Right lung (tissue), 5 donors: ENCODE data around the gene TBL1X. TPM values are rescaled to one million over a fixed set of nuclear protein-coding genes. Genes with fewer than 3 reads are reported as not detected.

Experiments used
- DNase-seq, 2 donors: peaks; one replicate each; pipeline ENCODE4 v3.0.0-alpha.2; 2013
- polyA plus RNA-seq, 5 donors: library from polyadenylated mRNA; unstranded; fragments of 120-200 nt; gene quantifications; one replicate each; pipeline versions ENCODE4 v1.2.1 to v1.2.3, GENCODE V29; 2013; ENCODE audit warnings: inconsistent platforms in 1 of 5, low replicate concordance in 1 of 5; ENCODE audit not compliant: insufficient read length in 5 of 5, insufficient read depth in 1 of 5

TBL1X gene
- polyA plus RNA-seq, 5 donors, result 18.0 to 23.6 (median 19.4) TPM

GRCh38 chrX:9704876-9705465 is 240.1 kb downstream of the TBL1X start:
- DNase-seq, result no peak

DNA sequence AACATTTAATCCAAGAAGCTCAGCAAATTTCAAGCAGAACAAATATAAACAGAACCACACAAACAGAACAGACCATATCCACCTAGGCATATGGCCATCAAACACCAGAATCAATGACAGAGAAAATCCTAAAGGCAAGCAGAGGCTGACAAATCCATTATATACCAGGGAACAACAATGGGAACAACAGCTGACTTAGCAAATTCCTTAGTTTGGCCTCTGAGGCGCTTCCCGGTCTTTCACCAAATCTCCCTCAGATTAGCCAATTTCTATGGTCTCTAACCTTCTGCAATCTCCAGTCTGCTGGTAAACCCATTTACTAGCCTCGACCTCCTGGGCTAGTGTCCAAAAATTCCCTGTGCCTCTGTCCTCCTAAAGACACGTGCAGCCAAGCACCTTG is 241.6 kb downstream of the TBL1X start:
- DNase-seq, result no peak

DNA sequence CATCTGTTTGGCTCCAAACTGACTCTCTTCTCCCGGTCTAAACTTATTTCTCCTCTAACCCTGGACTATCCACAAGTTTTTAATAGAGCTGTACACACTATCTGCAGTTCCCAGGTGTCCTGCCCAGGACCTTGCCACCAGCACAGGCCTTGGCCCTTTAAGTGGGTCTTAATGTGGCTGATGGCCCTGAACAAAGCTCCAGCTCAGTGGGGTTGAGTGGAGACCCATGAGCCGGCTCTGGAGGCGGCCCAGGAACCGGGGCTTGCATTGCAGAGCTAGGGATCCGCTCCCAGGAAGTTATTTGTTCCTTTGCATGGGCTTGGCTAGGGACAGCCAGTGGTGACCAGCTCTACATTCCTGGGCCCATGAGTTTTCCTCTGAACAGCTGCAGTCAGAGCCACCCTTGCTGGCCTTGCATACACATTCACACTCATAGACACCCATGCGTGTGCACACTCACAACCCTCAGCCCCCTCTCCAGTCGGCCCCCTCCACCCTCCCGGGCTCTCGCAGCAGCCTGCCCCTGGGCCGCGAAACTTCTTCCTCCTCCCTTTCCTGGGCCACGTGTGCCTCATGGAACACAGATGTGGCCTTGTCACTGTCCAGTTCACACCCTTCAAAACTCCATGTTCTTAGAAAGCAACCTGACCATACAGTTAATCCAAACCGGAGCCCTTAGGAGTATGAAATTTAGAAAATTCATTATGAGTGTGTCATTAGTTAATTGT is 242.6 kb downstream of the TBL1X start:
- DNase-seq, result no peak

GRCh38 chrX:9708086-9708485 is 243.2 kb downstream of the TBL1X start:
- DNase-seq, result no peak

DNA sequence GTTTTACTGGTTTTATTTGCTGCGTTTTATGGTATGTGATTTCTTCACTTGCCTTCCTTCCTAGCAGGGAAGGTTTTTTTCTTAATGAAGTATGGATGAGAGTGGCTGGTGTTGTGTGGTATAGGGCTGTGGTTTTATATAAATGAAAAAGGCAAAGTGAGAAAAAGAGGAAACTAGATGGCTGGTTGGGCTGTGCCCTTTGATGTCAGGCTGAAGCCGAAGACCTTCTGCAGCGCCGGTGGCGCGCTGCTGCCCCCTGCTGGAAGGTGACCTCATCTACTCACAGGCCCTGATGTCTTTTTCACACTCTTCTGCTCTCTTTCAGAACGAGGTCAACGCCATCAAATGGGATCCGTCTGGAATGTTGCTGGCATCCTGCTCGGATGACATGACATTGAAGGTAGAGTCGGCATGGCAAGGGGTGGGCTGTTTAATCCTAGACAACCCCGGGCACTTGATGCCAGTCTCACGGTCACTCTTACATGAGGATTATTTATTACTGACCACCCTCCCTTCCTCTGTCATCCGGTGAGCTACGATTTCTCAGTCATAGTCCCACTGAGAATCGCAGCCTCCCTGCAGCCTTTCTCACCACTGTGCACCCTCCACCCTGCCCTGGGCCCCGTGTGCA is 244.2 kb downstream of the TBL1X start:
- peak; percentile 57 to 70 for DNase-seq

DNA sequence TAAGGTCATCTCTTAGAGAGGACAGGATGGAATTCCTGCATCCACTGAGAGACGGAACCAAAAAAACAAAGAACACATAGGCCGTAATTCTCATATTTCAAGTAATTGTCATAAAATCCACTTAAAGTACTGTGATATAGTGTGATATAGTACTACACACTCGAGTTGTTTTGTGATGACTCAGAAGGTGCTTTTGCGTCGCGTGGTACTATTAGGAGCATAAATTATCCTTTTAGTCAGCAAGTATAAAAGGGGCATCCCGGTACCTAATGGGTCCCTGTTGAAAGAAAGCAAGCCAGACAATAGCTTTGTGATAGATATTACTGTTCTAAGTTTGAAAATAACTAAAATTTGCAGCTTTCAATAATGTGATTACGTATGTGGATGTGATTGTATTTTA is 245.5 kb downstream of the TBL1X start:
- DNase-seq, result no peak

DNA sequence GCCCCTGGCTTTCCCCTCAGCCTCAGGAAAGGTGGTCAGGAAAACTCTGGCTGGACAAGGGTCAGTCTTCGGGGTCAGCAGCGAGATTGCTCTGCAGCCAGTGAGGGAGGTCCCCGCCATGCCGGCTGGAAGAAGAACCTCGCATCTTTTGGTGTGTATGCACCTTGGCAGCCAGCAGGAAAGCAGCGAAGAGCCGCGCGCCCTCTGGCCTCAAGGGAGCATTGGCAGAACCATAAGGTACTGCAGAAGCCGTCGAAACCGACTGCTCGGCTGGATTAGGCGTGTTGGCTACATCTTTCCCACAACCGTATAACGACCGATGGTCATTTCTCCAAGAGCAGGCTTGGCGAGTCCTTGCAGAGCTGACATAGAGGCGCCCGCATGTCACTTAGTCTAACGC is 252.5 kb downstream of the TBL1X start:
- no peak for DNase-seq

- no peak for DNase-seq
Measured at GRCh38 chrX:9724711-9725110, 259.9 kb downstream of the TBL1X start.

- no peak for DNase-seq
Measured at GRCh38 chrX:9728261-9728660, 263.4 kb downstream of the TBL1X start.

GRCh38 chrX:9729171-9729885 is 264.5 kb downstream of the TBL1X start:
- DNase-seq, result no peak

DNA sequence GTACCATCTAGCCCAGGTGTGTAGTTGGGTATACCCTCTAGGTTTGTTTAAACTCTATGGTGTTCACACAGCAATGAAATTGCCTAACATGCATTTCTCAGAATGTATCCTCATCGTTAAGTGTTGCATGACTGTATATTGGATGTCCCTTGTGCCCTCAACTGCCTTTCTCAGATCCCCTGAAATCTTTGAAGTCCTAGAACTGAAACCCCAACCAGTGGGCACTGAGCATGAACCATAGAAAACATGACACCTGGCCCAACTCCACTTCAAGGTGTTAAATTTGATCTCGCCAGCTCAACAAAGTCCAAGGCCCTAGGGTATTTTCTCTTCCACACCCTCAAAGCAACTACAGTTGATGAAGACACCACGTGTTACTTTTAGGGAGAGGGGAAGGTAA is 265.2 kb downstream of the TBL1X start:
- no peak for DNase-seq

GRCh38 chrX:9730752-9731151 is 265.9 kb downstream of the TBL1X start:
- no peak for DNase-seq

- no peak for DNase-seq
Measured at GRCh38 chrX:9737363-9737762, 272.5 kb downstream of the TBL1X start.

DNA sequence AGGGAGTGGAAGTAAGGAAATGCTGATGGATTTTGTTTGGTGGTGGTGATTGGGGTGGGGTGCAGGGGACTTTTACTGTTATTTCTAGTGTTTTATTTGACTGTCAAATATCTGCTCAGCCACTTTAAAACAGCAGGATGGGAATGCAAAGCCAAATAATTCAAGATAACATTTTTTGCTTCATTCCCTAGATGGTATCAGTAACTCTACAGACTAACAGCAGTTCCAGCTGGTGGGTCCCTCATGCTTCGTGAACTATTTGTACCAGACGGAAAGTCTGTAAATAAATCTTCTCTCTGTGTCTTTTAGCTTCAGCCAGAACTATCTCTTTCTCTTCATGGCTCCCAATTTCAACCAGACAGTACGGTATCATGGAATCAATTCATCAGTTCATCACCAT is 273.3 kb downstream of the TBL1X start:
- DNase-seq, result no peak

DNA sequence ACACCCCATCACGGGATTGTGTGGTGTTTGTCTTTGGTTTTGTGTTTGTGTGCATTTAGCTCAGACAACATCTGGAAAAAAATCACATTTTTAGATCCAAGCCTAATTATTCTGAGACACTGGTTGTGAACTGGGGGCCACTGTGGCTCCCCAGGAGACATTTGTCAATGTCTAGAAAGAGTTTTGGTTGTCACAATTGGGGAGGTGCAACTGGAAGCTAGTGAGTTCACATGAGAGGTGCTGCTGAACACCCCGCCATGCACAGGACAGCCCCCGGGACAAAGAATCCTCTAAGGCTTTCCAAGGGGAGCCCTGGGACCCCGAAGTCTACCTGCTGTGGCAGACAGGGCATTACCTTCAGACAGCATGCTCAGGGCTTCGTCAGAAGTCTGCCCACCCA is 274.3 kb downstream of the TBL1X start:
- DNase-seq, result no peak

- no peak for DNase-seq
Measured at GRCh38 chrX:9745417-9746115, 280.7 kb downstream of the TBL1X start.

GRCh38 chrX:9746148-9746888 is 281.5 kb downstream of the TBL1X start:
- no peak for DNase-seq

DNA sequence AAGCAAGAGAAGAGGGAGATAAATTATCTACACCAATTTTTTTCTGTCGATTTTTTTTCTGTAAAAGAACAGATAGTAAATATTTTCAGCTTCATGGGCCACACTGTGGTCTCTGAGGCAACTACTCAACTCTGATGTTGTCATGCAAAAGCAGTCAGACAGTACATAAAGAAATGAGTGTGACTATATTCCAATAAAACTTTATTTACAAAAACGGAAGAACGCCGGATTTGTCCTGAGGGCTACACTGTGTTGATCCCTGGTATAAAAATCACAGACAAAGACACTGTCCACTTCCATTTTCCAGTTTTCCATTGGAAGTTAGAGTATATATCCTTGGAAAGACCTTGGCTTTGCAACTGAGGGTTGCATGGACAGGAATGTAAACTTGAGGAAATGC is 282.8 kb downstream of the TBL1X start:
- DNase-seq, result no peak

DNA sequence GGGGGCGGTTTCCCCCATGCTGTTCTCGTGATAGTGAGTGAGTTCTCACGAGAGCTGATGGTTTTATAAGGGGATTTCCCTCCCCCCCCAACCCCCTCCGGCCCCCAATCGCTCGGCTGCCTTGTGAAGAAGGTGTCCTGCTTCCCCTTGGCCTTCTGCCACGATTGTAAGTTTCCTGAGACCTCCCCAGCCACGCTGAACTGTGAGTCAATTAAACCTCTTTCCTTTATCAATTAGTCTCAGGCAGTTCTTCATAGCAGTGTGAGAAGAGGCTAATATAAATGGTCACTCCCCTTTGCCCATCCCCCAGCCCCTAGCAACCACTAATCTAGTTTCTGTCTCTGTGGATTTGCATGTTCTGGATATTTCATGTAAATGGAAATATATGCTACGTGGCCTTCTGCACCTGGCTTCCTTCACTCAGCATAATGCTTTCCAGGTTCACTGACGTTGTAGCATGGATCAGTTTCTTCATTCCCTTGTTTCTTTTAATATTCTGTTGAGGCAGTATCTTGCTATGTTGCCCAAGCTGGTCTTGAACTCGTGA is 284.4 kb downstream of the TBL1X start:
- DNase-seq, result no peak

GRCh38 chrX:9757366-9757765 is 292.5 kb downstream of the TBL1X start:
- no peak for DNase-seq

- DNase-seq, result no peak
Measured at GRCh38 chrX:9758021-9758638, 293.3 kb downstream of the TBL1X start.
